Neural cell (in vitro differentiated cells): ENCODE data around the gene DCLK3. TPM values are rescaled to one million over a fixed set of nuclear protein-coding genes. Genes with fewer than 3 reads are reported as not detected.

ENCODE experiments used
- H2AFZ ChIP-seq: fragments of 200-600, 300-800 bp; sonication (generic), shearing (Covaris generic); 2 replicates; pipeline ENCODE4 v1.6.0; 2014; ENCODE audit warnings: low read depth, mild to moderate bottlenecking, antibody characterized with exemption, low read length, moderate library complexity
- H3F3A ChIP-seq: fragments of 200-600 bp; shearing (Covaris generic); 2 replicates; pipeline ENCODE4 v1.6.1; 2016; ENCODE audit warnings: mild to moderate bottlenecking, moderate library complexity, mixed read lengths, antibody characterized with exemption, low read length; ENCODE audit not compliant: insufficient read depth, poor library complexity, severe bottlenecking
- H3K27ac ChIP-seq: fragments of 200-600, 300-800 bp; sonication (generic), shearing (Covaris generic); 2 replicates; pipeline ENCODE4 v1.5.1; 2014; ENCODE audit warnings: mild to moderate bottlenecking, low read length, moderate library complexity
- H3K27me3 ChIP-seq: fragments of 300-800, 200-600 bp; sonication (generic), shearing (Covaris generic); 2 replicates; pipeline ENCODE4 v1.6.0; 2014; ENCODE audit warnings: mild to moderate bottlenecking, low read depth, low read length, moderate library complexity; ENCODE audit not compliant: insufficient read depth
- H3K36me3 ChIP-seq: fragments of 300-800, 200-600 bp; sonication (generic), shearing (Covaris generic); 2 replicates; pipeline ENCODE4 v1.5.1; 2014; ENCODE audit warnings: mild to moderate bottlenecking, antibody characterized with exemption, low read length, moderate library complexity; ENCODE audit not compliant: insufficient read depth
- H3K4me2 ChIP-seq: fragments of 300-800, 200-600 bp; sonication (generic), shearing (Covaris generic); 2 replicates; pipeline ENCODE4 v1.6.0; 2014; ENCODE audit warnings: mild to moderate bottlenecking, low read length
- H3K4me3 ChIP-seq: fragments of 300-800, 200-600 bp; sonication (generic), shearing (Covaris generic); 2 replicates; pipeline ENCODE4 v1.5.1; 2014; ENCODE audit warnings: mild to moderate bottlenecking, low read length, moderate library complexity
- H3K79me2 ChIP-seq: fragments of 200-600 bp; shearing (Covaris generic); replicated peaks from 2 replicates; pipeline ENCODE4 v1.6.0; 2014; ENCODE audit warnings: mild to moderate bottlenecking, low read length, moderate library complexity; ENCODE audit not compliant: insufficient read depth
- H3K9ac ChIP-seq: fragments of 300-800, 200-600 bp; sonication (generic), shearing (Covaris generic); 2 replicates; pipeline ENCODE4 v1.6.1; 2016; ENCODE audit warnings: mild to moderate bottlenecking, low read length, mixed read lengths
- H3K9me2 ChIP-seq: fragments of 200-600 bp; shearing (Covaris generic); 2 replicates; pipeline ENCODE4 v1.6.1; 2016; ENCODE audit warnings: mild to moderate bottlenecking, low read length, mixed read lengths; ENCODE audit not compliant: insufficient read depth
- H3K9me3 ChIP-seq: fragments of 200-600, 300-800 bp; sonication (generic), shearing (Covaris generic); 2 replicates; pipeline ENCODE4 v1.6.1; 2016; ENCODE audit warnings: mild to moderate bottlenecking, mixed run types, low read length, moderate library complexity, mixed read lengths
- H4K20me1 ChIP-seq: fragments of 200-600 bp; shearing (Covaris generic); 2 replicates; pipeline ENCODE4 v1.6.1; 2016; ENCODE audit warnings: mild to moderate bottlenecking, mixed run types; ENCODE audit not compliant: insufficient read depth
- CTCF ChIP-seq: fragments of 450-650 bp; IDR thresholded peaks from 2 replicates; pipeline ENCODE4 v1.5.1; 2014; ENCODE audit warnings: antibody characterized with exemption, mild to moderate bottlenecking, moderate library complexity; ENCODE audit not compliant: poor library complexity, severe bottlenecking
- EP300 ChIP-seq: fragments of 450-650 bp; conservative IDR thresholded peaks from 2 replicates; pipeline ENCODE4 v1.6.1; 2014; ENCODE audit warnings: antibody characterized with exemption, mild to moderate bottlenecking, moderate library complexity; ENCODE audit not compliant: poor library complexity, severe bottlenecking
- EZH2 ChIP-seq: fragments of 200-600, 300-800 bp; shearing (Covaris generic), sonication (generic); IDR thresholded peaks from 2 replicates; pipeline ENCODE4 v1.6.1; 2014; ENCODE audit warnings: antibody characterized with exemption, low read length, borderline replicate concordance, mild to moderate bottlenecking; ENCODE audit not compliant: insufficient read depth, poor library complexity, severe bottlenecking
- MXI1 ChIP-seq: fragments of 450-650 bp; conservative IDR thresholded peaks from 2 replicates; pipeline ENCODE4 v1.6.1; 2014; ENCODE audit warnings: antibody characterized with exemption, mild to moderate bottlenecking; ENCODE audit not compliant: poor library complexity, severe bottlenecking
- POLR2AphosphoS5 ChIP-seq: IDR thresholded peaks from 2 replicates; pipeline ENCODE4 v1.6.1; 2012
- RAD21 ChIP-seq: fragments of 450-650 bp; conservative IDR thresholded peaks from 2 replicates; pipeline ENCODE4 v1.6.1; 2014; ENCODE audit warnings: antibody characterized with exemption, mild to moderate bottlenecking, moderate library complexity
- REST ChIP-seq: IDR thresholded peaks from 2 replicates; pipeline ENCODE4 v1.6.1; 2012; ENCODE audit warnings: borderline replicate concordance
- SMC3 ChIP-seq: fragments of 450-650 bp; conservative IDR thresholded peaks from 2 replicates; pipeline ENCODE4 v1.6.1; 2014; ENCODE audit warnings: antibody characterized with exemption, mild to moderate bottlenecking, moderate library complexity; ENCODE audit not compliant: poor library complexity
- TAF1 ChIP-seq: IDR thresholded peaks from 2 replicates; pipeline ENCODE4 v1.6.1; 2012; ENCODE audit warnings: low read depth
- polyA plus RNA-seq: library from polyadenylated mRNA; depleted of rRNA; stranded (reverse); fragments of >200 nt; gene quantifications from 2 replicates; pipeline ENCODE4 v1.2.3, GENCODE V29; 2014

DCLK3 gene
- polyA plus RNA-seq, 1 donor from 2014 or later = 1.5 TPM

GRCh38 chr3:36693670-36694069, 70.7 kb downstream of the DCLK3 start:
- Histone ChIP-seq H2AFZ (no peak overlapping the region), H3F3A (no peaks in the 10 kb centered on the region), H4K20me1 (no peaks in the 10 kb centered on the region), H3K27ac (no peak overlapping the region), H3K36me3 (no peaks in the 10 kb centered on the region), H3K4me3 (no peak overlapping the region), H3K9me2 (no peaks in the 10 kb centered on the region), H3K4me2 (no peak overlapping the region), H3K79me2 (no peaks in the 10 kb centered on the region), H3K9me3 (peaks cover 9% of the 10 kb centered on the region), H3K27me3 (no peaks in the 10 kb centered on the region), H3K9ac (no peak overlapping the region)
- no peak for TF ChIP-seq CTCF
- no peak for TF ChIP-seq EP300
- TF ChIP-seq EZH2 = no peak
- TF ChIP-seq REST = no peak
- TF ChIP-seq TAF1 = no peak
- TF ChIP-seq MXI1 = no peak
- TF ChIP-seq SMC3 = no peak
- no peak for TF ChIP-seq RAD21
- TF ChIP-seq POLR2AphosphoS5 = no peak

- H3K27ac ChIP-seq = no peak overlapping the region
- no peak overlapping the region for H3K9ac ChIP-seq
- H3K79me2 ChIP-seq = no peaks in the 10 kb centered on the region
- no peak for TF ChIP-seq REST
- no peak for TF ChIP-seq SMC3
- no peak for TF ChIP-seq POLR2AphosphoS5
- TF ChIP-seq EZH2 = no peak
- no peak for TF ChIP-seq TAF1
- TF ChIP-seq EP300 = no peak
- no peak for TF ChIP-seq CTCF
- no peak for TF ChIP-seq RAD21
- no peak for TF ChIP-seq MXI1
- no peaks in the 10 kb centered on the region for H3K9me2 ChIP-seq
- H3K36me3 ChIP-seq = no peaks in the 10 kb centered on the region
- H3K4me2 ChIP-seq = no peak overlapping the region
- H2AFZ ChIP-seq = no peak overlapping the region
- no peak overlapping the region for H3K4me3 ChIP-seq
- H3F3A ChIP-seq = no peaks in the 10 kb centered on the region
- no peaks in the 10 kb centered on the region for H4K20me1 ChIP-seq
- H3K27me3 ChIP-seq = no peaks in the 10 kb centered on the region
- peaks cover 9% of the 10 kb centered on the region for H3K9me3 ChIP-seq
Observed at GRCh38 chr3:36689560-36689959, 74.8 kb downstream of the DCLK3 start.
